HepG2 (cell line): ENCODE results near the gene KRTAP10-5. TPM values are rescaled to one million over a fixed set of nuclear protein-coding genes. Genes with fewer than 3 reads are reported as not detected.

Experiments
- ATF1 ChIP-seq: IDR thresholded peaks from 2 replicates; pipeline ENCODE4 v1.6.1; 2016; ENCODE audit warnings: mild to moderate bottlenecking, control low read depth
- ATM ChIP-seq: fragments of 450-650 bp; IDR thresholded peaks from 2 replicates; pipeline ENCODE4 v1.7.1; 2017; ENCODE audit warnings: mild to moderate bottlenecking, borderline replicate concordance
- CBX1 ChIP-seq: IDR thresholded peaks from one replicate; pipeline ENCODE4 v1.6.1; 2016; ENCODE audit warnings: antibody characterized with exemption, low read depth
- E2F5 ChIP-seq: sonication (generic); formaldehyde crosslinking; conservative IDR thresholded peaks from 2 replicates; pipeline ENCODE4 v1.4.0; 2020; ENCODE audit warnings: missing genetic modification reagents
- HHEX ChIP-seq: IDR thresholded peaks from 2 replicates; pipeline ENCODE4 v1.6.1; 2016; ENCODE audit warnings: control low read depth
- HOXA9 ChIP-seq: sonication (generic); formaldehyde crosslinking; IDR thresholded peaks from 2 replicates; pipeline ENCODE4 v1.8.1; 2022; ENCODE audit warnings: missing genetic modification reagents, mild to moderate bottlenecking, moderate library complexity, borderline replicate concordance
- HOXD1 ChIP-seq: sonication (generic); formaldehyde crosslinking; IDR thresholded peaks from 2 replicates; pipeline ENCODE4 v1.5.0; 2020; ENCODE audit warnings: missing genetic modification reagents
- KDM4B ChIP-seq: sonication (generic); formaldehyde crosslinking; IDR thresholded peaks from 2 replicates; pipeline ENCODE4 v1.4.0; 2020; ENCODE audit warnings: missing genetic modification reagents
- KDM6A ChIP-seq: IDR thresholded peaks from 2 replicates; pipeline ENCODE4 v1.6.1; 2016; ENCODE audit warnings: low read depth
- MAF1 ChIP-seq: sonication (generic); formaldehyde crosslinking; IDR thresholded peaks from 2 replicates; pipeline ENCODE4 v1.5.0; 2020; ENCODE audit warnings: missing genetic modification reagents, borderline replicate concordance
- MED13 ChIP-seq: sonication (generic); formaldehyde crosslinking; IDR thresholded peaks from 2 replicates; pipeline ENCODE4 v1.5.0; 2020; ENCODE audit warnings: missing genetic modification reagents
- MYC ChIP-seq: sonication (generic); formaldehyde crosslinking; IDR thresholded peaks from 2 replicates; pipeline ENCODE4 v1.9.0; 2021; ENCODE audit warnings: missing genetic modification reagents, borderline replicate concordance
- PITX1 ChIP-seq: sonication (generic); formaldehyde crosslinking; IDR thresholded peaks from 2 replicates; pipeline ENCODE4 v1.5.1; 2020; ENCODE audit warnings: mild to moderate bottlenecking, missing genetic modification reagents
- RBAK ChIP-seq: sonication (generic); formaldehyde crosslinking; IDR thresholded peaks from 2 replicates; pipeline ENCODE4 v1.5.1; 2020; ENCODE audit warnings: mild to moderate bottlenecking, missing genetic modification reagents
- RFX3 ChIP-seq: IDR thresholded peaks from 2 replicates; pipeline ENCODE4 v1.6.1; 2016; ENCODE audit warnings: missing biosample characterization, missing genetic modification reagents
- SIN3A ChIP-seq: IDR thresholded peaks from 2 replicates; pipeline ENCODE4 v1.6.1; 2011; ENCODE audit warnings: low read depth, mild to moderate bottlenecking, control low read depth, low read length, borderline replicate concordance
- TFDP1 ChIP-seq: IDR thresholded peaks from 2 replicates; pipeline ENCODE4 v1.6.1; 2016; ENCODE audit warnings: missing compliant biosample characterization, missing genetic modification reagents, borderline replicate concordance
- ZFP1 ChIP-seq: IDR thresholded peaks from 2 replicates; pipeline ENCODE4 v1.6.1; 2016
- ZNF136 ChIP-seq: sonication (generic); formaldehyde crosslinking; IDR thresholded peaks from 2 replicates; pipeline ENCODE4 v1.8.1; 2022; ENCODE audit warnings: low read depth, mild to moderate bottlenecking, moderate library complexity, missing genetic modification reagents
- ZNF225 ChIP-seq: sonication (generic); formaldehyde crosslinking; IDR thresholded peaks from 2 replicates; pipeline ENCODE4 v1.4.0; 2020; ENCODE audit warnings: mild to moderate bottlenecking, missing genetic modification reagents
- ZNF563 ChIP-seq: sonication (generic); formaldehyde crosslinking; IDR thresholded peaks from 2 replicates; pipeline ENCODE4 v1.8.0; 2022; ENCODE audit warnings: mild to moderate bottlenecking, moderate library complexity, missing genetic modification reagents
- ZNF580 ChIP-seq: IDR thresholded peaks from 2 replicates; pipeline ENCODE4 v1.6.1; 2016; ENCODE audit warnings: low read depth, borderline replicate concordance
- ZNF747 ChIP-seq: sonication (generic); formaldehyde crosslinking; IDR thresholded peaks from 2 replicates; pipeline ENCODE4 v1.8.1; 2023; ENCODE audit warnings: missing genetic modification reagents, mild to moderate bottlenecking, borderline replicate concordance
- ZNF878 ChIP-seq: sonication (generic); formaldehyde crosslinking; IDR thresholded peaks from 2 replicates; pipeline ENCODE4 v1.8.1; 2023; ENCODE audit warnings: mild to moderate bottlenecking, missing genetic modification reagents, moderate library complexity
- polyA plus RNA-seq, 8 experiments: library from polyadenylated mRNA; depleted of rRNA in 3 of 8; stranded (reverse) in 7 of 8; unstranded in 1 of 8; fragments of >200 nt; fragmentation: Illumina TruSeq in 4 of 8; extraction: Trizol in 4 of 8; gene quantifications; 2 replicates each; pipeline versions ENCODE4 v1.2.1 to v1.2.3, GENCODE V29; 2011 to 2016; ENCODE audit warnings: low read depth in 4 of 8, missing spikeins in 1 of 8, mixed read lengths in 1 of 8; ENCODE audit not compliant: insufficient read depth in 1 of 8
- total RNA-seq, 5 experiments: library from RNA; depleted of rRNA; stranded (reverse); fragments of >200 nt; fragmentation: Illumina TruSeq; extraction: Trizol; gene quantifications; 2 replicates each; pipeline ENCODE4 v1.2.3, GENCODE V29; 2016; ENCODE audit warnings: low read depth in 1 of 5
- TF ChIP-seq, protein P1 (sequence below): sonication (generic); formaldehyde crosslinking; conservative IDR thresholded peaks from 2 replicates; pipeline ENCODE4 v1.4.0; 2020; ENCODE audit warnings: missing genetic modification reagents
- TF ChIP-seq, protein P2 (sequence below): sonication (generic); formaldehyde crosslinking; IDR thresholded peaks from 2 replicates; pipeline ENCODE4 v1.4.0; 2020; ENCODE audit warnings: mild to moderate bottlenecking, missing genetic modification reagents

The KRTAP10-5 gene
- total and polyA plus RNA-seq, 2 of the 13 experiments (the other 11 are each of a cell fraction or from before 2014, with no cell fraction given) = not detected

DNA sequence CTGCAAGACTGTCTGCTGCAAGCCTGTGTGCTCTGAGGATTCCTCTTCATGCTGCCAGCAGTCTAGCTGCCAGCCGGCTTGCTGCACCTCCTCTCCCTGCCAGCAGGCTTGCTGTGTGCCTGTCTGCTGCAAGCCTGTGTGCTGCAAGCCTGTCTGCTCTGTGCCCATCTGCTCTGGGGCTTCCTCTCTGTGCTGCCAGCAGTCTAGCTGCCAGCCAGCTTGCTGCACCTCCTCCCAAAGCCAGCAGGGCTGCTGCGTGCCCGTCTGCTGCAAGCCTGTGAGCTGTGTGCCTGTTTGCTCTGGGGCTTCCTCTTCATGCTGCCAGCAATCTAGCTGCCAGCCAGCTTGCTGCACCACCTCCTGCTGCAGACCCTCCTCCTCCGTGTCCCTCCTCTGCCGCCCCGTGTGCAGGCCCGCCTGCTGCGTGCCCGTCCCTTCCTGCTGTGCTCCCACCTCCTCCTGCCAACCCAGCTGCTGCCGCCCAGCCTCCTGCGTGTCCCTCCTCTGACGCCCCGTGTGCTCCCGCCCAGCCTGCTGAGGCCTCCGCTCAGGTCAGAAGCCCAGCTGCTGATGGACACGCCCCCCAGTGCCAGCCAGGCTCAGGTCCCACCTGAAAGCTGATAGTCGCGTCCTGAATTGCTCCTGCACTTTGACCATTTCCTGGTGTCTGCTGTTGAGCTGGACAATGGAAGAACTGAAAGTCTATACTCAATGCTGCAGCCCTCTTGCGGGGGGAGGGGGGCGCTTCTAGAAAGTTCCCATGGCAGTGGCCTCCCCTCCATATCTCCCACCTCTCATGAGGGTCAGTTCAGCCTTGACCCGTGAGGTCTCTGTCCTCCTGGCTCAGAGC, 5.7 kb downstream of the KRTAP10-5 start (continued):
- TF ChIP-seq ATF1 (CRISPR knock-in tag) (no peak), TFDP1 (CRISPR knock-in tag) (peak; percentile 34; the same call in 1 of the 2 replicates), RFX3 (no peak), MYC (no peak), ATM (no peak), KDM6A (peak; percentile 44; the same call in 1 of the 2 replicates), SIN3A (peak; percentile 64; the same call in 1 of the 2 replicates), ZNF878 (CRISPR knock-in tag) (no peak), HOXA9 (no peak), ZFP1 (no peak), CBX1 (no peak), PITX1 (CRISPR knock-in tag) (peak; percentile 55; the same call in 1 of the 2 replicates), ZNF747 (CRISPR knock-in tag) (peak; percentile 87; the same call in 1 of the 2 replicates), MAF1 (CRISPR knock-in tag) (no peak), ZNF580 (CRISPR knock-in tag) (no peak), HHEX (no peak), ZNF225 (CRISPR knock-in tag) (0 out of 2 replicates have a peak, but pooled peaks have one; percentile 38), KDM4B (CRISPR knock-in tag) (no peak), ZNF563 (CRISPR knock-in tag) (0 out of 2 replicates have a peak, but pooled peaks have one; percentile 12), ZNF136 (CRISPR knock-in tag) (no peak), MED13 (CRISPR knock-in tag) (no peak), RBAK (CRISPR knock-in tag) (no peak), HOXD1 (no peak), E2F5 (CRISPR knock-in tag) (no peak)
- TF ChIP-seq, protein P1, sequence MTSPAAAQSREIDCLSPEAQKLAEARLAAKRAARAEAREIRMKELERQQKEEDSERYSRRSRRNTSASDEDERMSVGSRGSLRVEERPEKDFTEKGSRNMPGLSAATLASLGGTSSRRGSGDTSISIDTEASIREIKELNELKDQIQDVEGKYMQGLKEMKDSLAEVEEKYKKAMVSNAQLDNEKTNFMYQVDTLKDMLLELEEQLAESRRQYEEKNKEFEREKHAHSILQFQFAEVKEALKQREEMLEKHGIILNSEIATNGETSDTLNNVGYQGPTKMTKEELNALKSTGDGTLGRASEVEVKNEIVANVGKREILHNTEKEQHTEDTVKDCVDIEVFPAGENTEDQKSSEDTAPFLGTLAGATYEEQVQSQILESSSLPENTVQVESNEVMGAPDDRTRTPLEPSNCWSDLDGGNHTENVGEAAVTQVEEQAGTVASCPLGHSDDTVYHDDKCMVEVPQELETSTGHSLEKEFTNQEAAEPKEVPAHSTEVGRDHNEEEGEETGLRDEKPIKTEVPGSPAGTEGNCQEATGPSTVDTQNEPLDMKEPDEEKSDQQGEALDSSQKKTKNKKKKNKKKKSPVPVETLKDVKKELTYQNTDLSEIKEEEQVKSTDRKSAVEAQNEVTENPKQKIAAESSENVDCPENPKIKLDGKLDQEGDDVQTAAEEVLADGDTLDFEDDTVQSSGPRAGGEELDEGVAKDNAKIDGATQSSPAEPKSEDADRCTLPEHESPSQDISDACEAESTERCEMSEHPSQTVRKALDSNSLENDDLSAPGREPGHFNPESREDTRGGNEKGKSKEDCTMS (CRISPR knock-in tag) = no peak
- TF ChIP-seq, protein P2, sequence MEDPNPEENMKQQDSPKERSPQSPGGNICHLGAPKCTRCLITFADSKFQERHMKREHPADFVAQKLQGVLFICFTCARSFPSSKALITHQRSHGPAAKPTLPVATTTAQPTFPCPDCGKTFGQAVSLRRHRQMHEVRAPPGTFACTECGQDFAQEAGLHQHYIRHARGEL (CRISPR knock-in tag) = no peak
